ENCODE measurements around the gene GAA. TPM values are rescaled to one million over a fixed set of nuclear protein-coding genes. Genes with fewer than 3 reads are reported as not detected.

The GAA gene
- total and polyA plus RNA-seq, 12 donors: 5.6 to 170 (median 90.5) TPM

DNA sequence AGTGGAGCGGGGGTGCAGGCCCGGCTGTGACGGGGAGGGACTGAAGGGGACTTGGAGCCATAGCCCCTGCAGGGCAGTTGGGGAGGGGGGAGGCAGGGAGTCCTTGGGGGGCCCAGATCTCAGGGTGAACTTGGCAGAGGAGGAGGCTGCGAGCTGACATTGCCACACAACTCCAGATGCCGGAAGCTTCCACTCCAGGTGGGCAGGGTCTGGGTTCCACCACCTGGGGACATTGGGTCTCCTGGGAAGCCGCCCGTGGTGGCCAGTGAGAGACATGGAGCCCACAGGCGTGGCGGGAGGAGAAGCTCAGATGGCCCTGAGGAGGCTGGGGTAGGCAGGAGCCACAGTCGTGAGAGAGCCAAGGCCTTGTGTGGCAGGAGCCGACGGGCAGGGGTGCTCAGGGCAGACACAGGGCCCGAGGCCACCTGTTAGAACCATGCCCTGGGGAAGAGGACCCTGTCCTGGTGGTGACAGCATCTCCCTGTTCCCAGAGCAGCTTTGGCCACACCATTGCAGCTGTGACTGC is 18.2 kb upstream of the GAA start:
- Histone ChIP-seq H3K27me3 (no peaks in the 10 kb centered on the region), H3K4me3 (no peak overlapping the region), H3K27ac (no peak overlapping the region), H3K36me3 (replicated peaks in 1 of 2) (no peaks in the 10 kb centered on the region), H3K9me3 (replicated peaks in 1 of 3) (no peaks in the 10 kb centered on the region), H3K4me1 (replicated peaks in 1 of 2) (peaks cover 0 to 3% of the 10 kb centered on the region in 2 donors)
- intact Hi-C loops (cut with DNase I): loop anchor here in 1 of 2 donors (5.0 kb wide), 1 partner anchor 76 kb away; no protein-coding TSS in a partner anchor
- TF ChIP-seq POLR2A (IDR thresholded peaks at IDR 0.05): no peak
- TF ChIP-seq, protein P1, sequence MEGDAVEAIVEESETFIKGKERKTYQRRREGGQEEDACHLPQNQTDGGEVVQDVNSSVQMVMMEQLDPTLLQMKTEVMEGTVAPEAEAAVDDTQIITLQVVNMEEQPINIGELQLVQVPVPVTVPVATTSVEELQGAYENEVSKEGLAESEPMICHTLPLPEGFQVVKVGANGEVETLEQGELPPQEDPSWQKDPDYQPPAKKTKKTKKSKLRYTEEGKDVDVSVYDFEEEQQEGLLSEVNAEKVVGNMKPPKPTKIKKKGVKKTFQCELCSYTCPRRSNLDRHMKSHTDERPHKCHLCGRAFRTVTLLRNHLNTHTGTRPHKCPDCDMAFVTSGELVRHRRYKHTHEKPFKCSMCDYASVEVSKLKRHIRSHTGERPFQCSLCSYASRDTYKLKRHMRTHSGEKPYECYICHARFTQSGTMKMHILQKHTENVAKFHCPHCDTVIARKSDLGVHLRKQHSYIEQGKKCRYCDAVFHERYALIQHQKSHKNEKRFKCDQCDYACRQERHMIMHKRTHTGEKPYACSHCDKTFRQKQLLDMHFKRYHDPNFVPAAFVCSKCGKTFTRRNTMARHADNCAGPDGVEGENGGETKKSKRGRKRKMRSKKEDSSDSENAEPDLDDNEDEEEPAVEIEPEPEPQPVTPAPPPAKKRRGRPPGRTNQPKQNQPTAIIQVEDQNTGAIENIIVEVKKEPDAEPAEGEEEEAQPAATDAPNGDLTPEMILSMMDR (IDR thresholded peaks at IDR 0.05): no peak
- DNase-seq: no peak
- 47 to 78% (median 67%) methylated on average over 7 to 13 of the region's 13 CpGs for WGBS, 4 donors

DNA sequence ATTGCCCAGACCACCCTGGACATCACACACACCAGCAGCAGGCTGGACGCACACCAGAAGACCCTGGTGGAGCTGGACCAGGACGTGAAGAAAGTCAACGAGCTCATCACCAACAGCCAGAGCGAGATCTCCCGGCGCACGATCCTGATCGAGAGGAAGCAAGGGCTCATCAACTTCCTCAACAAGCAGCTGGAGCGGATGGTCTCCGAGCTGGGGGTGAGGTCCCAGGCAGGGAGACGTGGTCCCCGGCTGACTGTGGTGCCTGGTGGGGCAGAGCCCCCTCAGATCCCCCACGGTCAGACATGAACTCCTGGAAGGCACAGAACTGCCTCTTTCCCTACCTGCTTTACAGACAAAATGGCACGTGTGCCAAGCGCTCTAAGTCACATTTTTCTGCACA is 16.6 kb upstream of the GAA start:
- peaks cover 0 to 3% of the 10 kb centered on the region in 2 donors for H3K4me1 ChIP-seq (replicated peaks in 1 of 2)
- intact Hi-C loops (cut with DNase I): loop anchor here in 1 of 2 donors (5.0 kb wide), 1 partner anchor 77 kb away; no protein-coding TSS in a partner anchor
- no peak for DNase-seq
- no peaks in the 10 kb centered on the region for H3K9me3 ChIP-seq (replicated peaks in 1 of 3)
- H3K27ac ChIP-seq: no peak overlapping the region
- no peaks in the 10 kb centered on the region for H3K36me3 ChIP-seq (replicated peaks in 1 of 2)
- TF ChIP-seq, protein P1 (IDR thresholded peaks at IDR 0.05): no peak
- TF ChIP-seq POLR2A (IDR thresholded peaks at IDR 0.05): no peak
- WGBS, 4 donors: 89 to 93% (median 92%) methylated on average over 14 to 15 of the region's 15 CpGs
- H3K4me3 ChIP-seq: no peak overlapping the region
- H3K27me3 ChIP-seq: no peaks in the 10 kb centered on the region

DNA sequence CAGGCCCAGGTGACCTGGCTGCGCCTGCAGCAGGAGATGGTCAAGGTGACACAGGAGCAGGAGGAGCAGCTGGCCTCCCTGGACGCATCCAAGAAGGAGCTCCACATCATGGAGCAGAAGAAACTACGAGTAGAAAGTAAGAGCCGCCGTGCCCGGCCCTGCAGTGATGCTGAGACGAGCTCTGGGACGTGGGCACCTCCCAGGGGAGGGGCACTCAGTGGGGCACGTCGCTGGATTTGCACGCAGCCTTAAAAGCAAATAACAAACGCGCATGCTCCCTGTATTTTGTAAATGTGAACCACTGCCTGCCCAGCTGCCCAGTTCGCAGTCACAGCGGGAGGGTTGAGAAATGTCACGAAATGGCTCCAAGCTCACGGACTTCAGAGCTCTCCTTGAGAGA is 15.3 kb upstream of the GAA start:
- 85 to 92% (median 89%) methylated on average over 11 to 17 of the region's 17 CpGs for WGBS, 4 donors
- no peak for DNase-seq
- peaks cover 0 to 3% of the 10 kb centered on the region in 2 donors for H3K4me1 ChIP-seq (replicated peaks in 1 of 2)
- no peaks in the 10 kb centered on the region for H3K9me3 ChIP-seq (replicated peaks in 1 of 3)
- intact Hi-C loops (cut with DNase I): no loop called here
- no peak overlapping the region for H3K27ac ChIP-seq
- no peak overlapping the region for H3K4me3 ChIP-seq
- no peaks in the 10 kb centered on the region for H3K27me3 ChIP-seq
- H3K36me3 ChIP-seq (replicated peaks in 1 of 2): no peaks in the 10 kb centered on the region
- TF ChIP-seq, protein P1 (IDR thresholded peaks at IDR 0.05): no peak

DNA sequence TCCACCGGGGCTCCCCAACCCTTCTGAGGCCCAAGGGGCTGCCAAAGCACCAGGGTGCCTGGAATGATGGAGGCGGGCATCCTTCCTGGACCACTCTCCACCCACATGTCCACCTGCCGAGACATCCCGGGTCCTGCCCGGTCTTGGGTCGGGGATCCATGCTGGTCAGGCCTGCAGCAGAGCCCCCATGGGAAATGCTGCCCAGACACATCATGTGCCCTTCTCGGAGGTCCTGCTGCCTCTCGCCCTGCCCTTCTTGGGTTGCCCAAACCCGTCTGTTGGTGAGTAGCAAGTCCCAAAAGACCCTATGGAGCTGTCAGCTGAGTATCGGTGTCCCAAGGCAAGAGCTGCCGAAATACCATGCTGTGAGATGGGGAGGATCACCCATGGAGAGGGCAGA is 14.8 kb upstream of the GAA start:
- Histone ChIP-seq H3K36me3 (replicated peaks in 1 of 2) (no peaks in the 10 kb centered on the region), H3K4me1 (replicated peaks in 1 of 2) (peaks cover 0 to 3% of the 10 kb centered on the region in 2 donors), H3K4me3 (no peak overlapping the region), H3K27ac (no peak overlapping the region), H3K27me3 (no peaks in the 10 kb centered on the region), H3K9me3 (replicated peaks in 1 of 3) (no peaks in the 10 kb centered on the region)
- 85 to 100% (median 90%) methylated on average over 3 to 11 of the region's 11 CpGs for WGBS, 4 donors
- TF ChIP-seq, protein P1 (IDR thresholded peaks at IDR 0.05): no peak
- TF ChIP-seq POLR2A (IDR thresholded peaks at IDR 0.05): no peak
- intact Hi-C loops (cut with DNase I): no loop called here
- DNase-seq: no peak
